Neural cell (in vitro differentiated cells): ENCODE data around the gene DNAH1.

Source experiments
- CTCF ChIP-seq: fragments of 450-650 bp; IDR thresholded peaks from 2 replicates; pipeline ENCODE4 v1.5.1; 2014; ENCODE audit warnings: antibody characterized with exemption, mild to moderate bottlenecking, moderate library complexity; ENCODE audit not compliant: poor library complexity, severe bottlenecking
- RAD21 ChIP-seq: fragments of 450-650 bp; conservative IDR thresholded peaks from 2 replicates; pipeline ENCODE4 v1.6.1; 2014; ENCODE audit warnings: antibody characterized with exemption, mild to moderate bottlenecking, moderate library complexity

GRCh38 chr3:52393959-52394670 lies 78.0 kb downstream of the DNAH1 start:
- TF ChIP-seq CTCF (no peak), RAD21 (no peak)
